Stimulated activated CD4-positive, alpha-beta T cell treated with anti-CD3 and anti-CD28 coated beads, Interleukin-4, amount 100 ng/mL, for 48 hours (primary cell): ENCODE data around the gene ZC3H12D.

ENCODE experiments used
- DNase-seq, 2 donors: peaks; one replicate each; pipeline ENCODE4 v3.0.0-alpha.2; 2020; ENCODE audit warnings: low read depth in 2 of 2

The ZC3H12D gene

GRCh38 chr6:149414821-149415220, 70.0 kb downstream of the ZC3H12D start:
- DNase-seq: no peak

DNA sequence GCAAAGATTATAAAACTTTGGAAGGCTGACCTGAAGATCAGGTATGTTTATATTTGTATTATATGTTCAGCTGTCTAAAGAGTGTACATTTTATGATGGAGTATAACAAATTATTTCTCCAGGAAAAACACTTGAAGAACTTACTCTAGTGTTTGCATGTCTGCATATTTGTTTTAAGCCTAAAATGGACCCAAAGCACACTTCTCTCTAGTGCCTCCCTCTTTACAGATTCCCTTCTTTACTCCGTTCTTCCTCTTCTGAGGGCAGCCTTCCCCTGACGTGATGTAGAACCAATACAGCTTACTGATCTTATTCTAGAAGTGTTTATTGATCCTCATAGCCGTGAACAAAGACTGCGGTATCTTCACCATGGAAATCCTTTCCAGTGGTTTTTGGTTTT, 70.8 kb downstream of the ZC3H12D start:
- no peak for DNase-seq

- no peak for DNase-seq
These were observed 74.3 kb downstream of the ZC3H12D start for GRCh38 chr6:149410557-149410956.

DNA sequence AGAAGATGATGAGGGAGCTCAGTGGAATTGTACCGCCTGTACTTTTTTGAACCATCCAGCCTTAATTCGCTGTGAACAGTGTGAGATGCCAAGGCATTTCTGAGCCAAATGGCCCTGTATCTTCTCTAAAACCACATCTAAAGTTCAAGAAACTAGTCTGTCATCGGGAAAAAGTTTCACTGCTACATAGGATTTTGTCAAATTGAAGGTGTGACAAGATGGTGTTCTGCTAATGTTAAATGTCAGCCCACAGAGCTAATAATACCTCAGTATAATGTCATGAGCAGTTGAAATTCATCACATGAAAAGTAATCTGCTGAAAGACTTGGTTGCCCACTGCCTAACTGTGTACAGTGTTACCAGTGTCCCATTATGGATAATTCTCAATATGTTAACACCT, 75.2 kb downstream of the ZC3H12D start:
- DNase-seq: no peak

- no peak for DNase-seq
These were observed 78.7 kb downstream of the ZC3H12D start for GRCh38 chr6:149405823-149406765.

DNA sequence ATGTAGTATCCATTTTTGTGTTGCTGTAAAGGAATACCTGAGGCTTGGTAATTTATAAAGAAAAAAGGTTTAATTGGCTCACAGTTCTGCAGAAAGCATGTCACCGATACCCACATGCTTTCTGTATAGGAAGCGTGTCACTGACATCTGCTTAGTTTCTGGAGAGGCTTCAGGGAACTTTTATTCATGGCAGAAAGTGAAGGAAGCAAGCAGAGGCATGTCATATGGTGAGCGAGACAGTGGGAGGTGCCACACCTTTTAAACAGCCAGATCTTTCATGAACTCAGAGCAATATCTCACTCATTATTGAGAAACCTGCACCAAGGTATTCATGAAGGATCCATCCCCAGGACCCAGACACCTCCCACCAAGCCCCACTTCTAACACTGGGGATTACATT, 81.3 kb downstream of the ZC3H12D start:
- DNase-seq: no peak

GRCh38 chr6:149400050-149400449, 84.8 kb downstream of the ZC3H12D start, which contains the start of gene SUMO4:
TSS of gene SUMO4 (plus strand) at chr6:149400262. CDS start at chr6:149400392, 130 bp downstream.
- DNase-seq: no peak

GRCh38 chr6:149397384-149397783, 87.4 kb downstream of the ZC3H12D start:
- DNase-seq: no peak
